NT2/D1 (cell line): ENCODE results near the gene CLEC18B.
"Not testable (repeated sequence)": the region's sequence is repeated elsewhere in the genome, so short reads cannot be mapped to it uniquely, and the experiment has no call there.

ENCODE experiments used
- DNase-seq: peaks from one replicate; pipeline ENCODE4 v3.0.0-alpha.2; 2011; ENCODE audit warnings: low read depth, low spot score
- H3K27me3 ChIP-seq: 2 replicates; pipeline ENCODE4 v1.6.0; 2011; ENCODE audit warnings: mild to moderate bottlenecking; ENCODE audit not compliant: insufficient read length, insufficient read depth
- H3K36me3 ChIP-seq: 2 replicates; pipeline ENCODE4 v1.6.1; 2011; ENCODE audit warnings: mild to moderate bottlenecking, low read length, mixed read lengths; ENCODE audit not compliant: insufficient read depth, insufficient read length
- H3K4me1 ChIP-seq: 2 replicates; pipeline ENCODE4 v1.5.1; 2011; ENCODE audit not compliant: insufficient read depth, insufficient read length
- H3K4me3 ChIP-seq: 2 replicates; pipeline ENCODE4 v1.5.1; 2011; ENCODE audit warnings: low read depth; ENCODE audit not compliant: insufficient read length
- H3K9ac ChIP-seq: 2 replicates; pipeline ENCODE4 v1.6.0; 2011; ENCODE audit warnings: low read depth; ENCODE audit not compliant: insufficient read length
- H3K9me3 ChIP-seq: 2 replicates; pipeline ENCODE4 v1.5.1; 2011; ENCODE audit warnings: mild to moderate bottlenecking, low read length; ENCODE audit not compliant: insufficient read depth
- SUZ12 ChIP-seq: IDR thresholded peaks from 2 replicates; pipeline ENCODE4 v1.6.1; 2011; ENCODE audit not compliant: insufficient read length, insufficient read depth; ENCODE audit errors: extremely low read depth
- YY1 ChIP-seq: IDR thresholded peaks from 2 replicates; pipeline ENCODE4 v1.6.1; 2011; ENCODE audit not compliant: insufficient read length, insufficient read depth
- ZNF274 ChIP-seq: IDR thresholded peaks from 2 replicates; pipeline ENCODE4 v1.6.1; 2011; ENCODE audit warnings: mild to moderate bottlenecking, low read depth, low read length

The CLEC18B gene

GRCh38 chr16:74398212-74398895 lies 22.9 kb downstream of the CLEC18B start:
- H3K27me3 ChIP-seq, H3K4me3 ChIP-seq, H3K9me3 ChIP-seq, H3K9ac ChIP-seq, H3K4me1 ChIP-seq, DNase-seq, H3K36me3 ChIP-seq: not testable (repeated sequence)

DNA sequence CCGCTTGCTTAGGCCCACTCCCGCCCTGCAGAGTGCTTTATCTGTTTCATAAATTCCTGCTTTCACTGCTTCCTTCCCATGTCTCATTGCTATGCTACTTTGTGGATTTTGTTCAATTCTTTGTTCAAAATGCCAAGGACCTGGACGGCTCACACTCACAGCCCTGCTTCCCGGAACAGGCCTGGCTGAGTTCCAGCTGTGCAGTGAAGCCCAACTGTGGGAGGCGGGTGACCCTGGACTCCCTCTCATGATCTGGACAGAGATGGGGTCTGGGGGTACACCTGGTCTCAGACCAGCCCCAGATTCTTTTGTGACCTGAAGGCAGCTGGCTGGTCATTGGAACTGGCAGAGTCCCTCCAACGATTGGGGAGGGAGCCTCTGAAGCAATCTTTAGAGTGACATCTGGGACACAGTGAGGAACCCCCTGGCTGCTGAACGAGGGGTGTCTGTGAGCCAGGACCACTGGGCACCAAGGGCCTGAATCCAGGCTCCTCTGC lies 24.7 kb downstream of the CLEC18B start:
- not testable (repeated sequence) for H3K27me3 ChIP-seq, H3K9ac ChIP-seq, H3K36me3 ChIP-seq, H3K4me3 ChIP-seq, H3K9me3 ChIP-seq, H3K4me1 ChIP-seq, DNase-seq

DNA sequence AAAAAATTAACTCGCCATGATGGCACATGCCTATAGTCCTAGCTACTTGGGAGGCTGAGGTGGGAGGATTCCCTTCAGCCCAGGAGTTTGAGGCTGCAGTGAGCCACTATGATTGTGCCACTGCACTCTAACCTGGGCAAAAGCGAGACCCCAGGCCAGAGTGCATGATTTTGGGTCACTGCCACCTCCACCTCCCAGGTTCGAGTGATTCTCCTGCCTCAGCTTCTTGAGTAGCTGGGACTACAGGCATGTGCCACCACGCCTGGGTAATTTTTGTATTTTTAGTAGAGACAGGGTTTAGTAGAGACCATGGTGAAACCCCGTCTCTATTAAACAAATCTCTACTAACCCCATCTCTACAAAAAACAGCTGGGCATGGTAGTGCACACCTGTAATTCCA lies 26.7 kb downstream of the CLEC18B start:
- H3K27me3 ChIP-seq, DNase-seq, H3K9ac ChIP-seq: not testable (repeated sequence)

GRCh38 chr16:74394131-74394530 lies 27.1 kb downstream of the CLEC18B start:
- not testable (repeated sequence) for H3K4me1 ChIP-seq, H3K9me3 ChIP-seq, H3K36me3 ChIP-seq, H3K27me3 ChIP-seq, H3K9ac ChIP-seq, H3K4me3 ChIP-seq, DNase-seq

More for the DNA sequence above, 26.7 kb downstream of the CLEC18B start:
- not testable (repeated sequence) for H3K4me3 ChIP-seq, H3K9me3 ChIP-seq, H3K36me3 ChIP-seq, H3K4me1 ChIP-seq

DNA sequence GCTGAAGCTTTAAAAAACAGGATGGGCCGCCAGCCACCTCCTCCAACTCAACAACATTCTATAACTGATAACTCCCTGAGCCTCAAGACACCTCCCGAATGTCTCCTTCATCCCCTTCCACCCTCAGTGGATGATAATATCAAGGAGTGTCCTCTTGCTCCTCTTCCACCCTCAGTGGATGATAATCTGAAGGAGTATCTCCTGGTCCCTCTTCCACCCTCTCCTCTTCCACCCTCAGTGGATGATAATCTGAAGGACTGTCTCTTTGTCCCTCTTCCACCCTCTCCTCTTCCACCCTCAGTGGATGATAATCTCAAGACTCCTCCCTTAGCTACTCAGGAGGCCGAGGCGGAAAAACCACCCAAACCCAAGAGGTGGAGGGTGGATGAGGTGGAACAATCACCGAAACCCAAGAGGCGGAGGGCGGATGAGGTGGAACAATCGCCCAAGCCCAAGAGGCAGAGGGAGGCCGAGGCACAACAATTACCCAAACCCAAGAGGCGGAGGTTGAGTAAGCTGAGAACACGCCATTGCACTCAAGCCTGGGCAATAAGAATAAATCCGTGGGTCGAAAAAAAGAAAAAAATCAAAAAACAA lies 29.7 kb downstream of the CLEC18B start:
- H3K9ac ChIP-seq, result not testable (repeated sequence)

GRCh38 chr16:74382339-74383034 lies 38.8 kb downstream of the CLEC18B start:
- not testable (repeated sequence) for H3K4me3 ChIP-seq, DNase-seq

More for the DNA sequence above, 29.7 kb downstream of the CLEC18B start:
- H3K9me3 ChIP-seq, H3K27me3 ChIP-seq, DNase-seq, H3K4me3 ChIP-seq, H3K36me3 ChIP-seq, H3K4me1 ChIP-seq: not testable (repeated sequence)

DNA sequence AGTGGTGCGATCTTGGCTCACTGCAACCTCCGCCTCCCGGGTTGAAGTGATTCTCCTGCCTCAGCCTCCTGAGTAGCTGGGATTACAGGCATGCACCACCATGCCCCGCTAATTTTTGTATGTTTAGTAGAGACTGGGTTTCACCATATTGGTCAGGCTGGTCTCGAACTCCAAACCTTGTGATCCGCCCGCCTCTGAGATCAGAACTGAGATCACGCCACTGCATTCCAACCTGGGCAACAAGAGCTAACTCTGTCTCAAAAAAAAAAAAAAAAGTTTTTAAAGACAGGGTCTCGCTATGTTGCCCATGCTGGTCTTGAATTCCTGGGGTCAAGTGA lies 47.5 kb downstream of the CLEC18B start:
- H3K27me3 ChIP-seq, DNase-seq, H3K36me3 ChIP-seq, H3K4me1 ChIP-seq, H3K4me3 ChIP-seq, H3K9ac ChIP-seq, H3K9me3 ChIP-seq: not testable (repeated sequence)

More at GRCh38 chr16:74382339-74383034, 38.8 kb downstream of the CLEC18B start:
- not testable (repeated sequence) for H3K4me1 ChIP-seq, H3K36me3 ChIP-seq, H3K9me3 ChIP-seq, H3K27me3 ChIP-seq, H3K9ac ChIP-seq

DNA sequence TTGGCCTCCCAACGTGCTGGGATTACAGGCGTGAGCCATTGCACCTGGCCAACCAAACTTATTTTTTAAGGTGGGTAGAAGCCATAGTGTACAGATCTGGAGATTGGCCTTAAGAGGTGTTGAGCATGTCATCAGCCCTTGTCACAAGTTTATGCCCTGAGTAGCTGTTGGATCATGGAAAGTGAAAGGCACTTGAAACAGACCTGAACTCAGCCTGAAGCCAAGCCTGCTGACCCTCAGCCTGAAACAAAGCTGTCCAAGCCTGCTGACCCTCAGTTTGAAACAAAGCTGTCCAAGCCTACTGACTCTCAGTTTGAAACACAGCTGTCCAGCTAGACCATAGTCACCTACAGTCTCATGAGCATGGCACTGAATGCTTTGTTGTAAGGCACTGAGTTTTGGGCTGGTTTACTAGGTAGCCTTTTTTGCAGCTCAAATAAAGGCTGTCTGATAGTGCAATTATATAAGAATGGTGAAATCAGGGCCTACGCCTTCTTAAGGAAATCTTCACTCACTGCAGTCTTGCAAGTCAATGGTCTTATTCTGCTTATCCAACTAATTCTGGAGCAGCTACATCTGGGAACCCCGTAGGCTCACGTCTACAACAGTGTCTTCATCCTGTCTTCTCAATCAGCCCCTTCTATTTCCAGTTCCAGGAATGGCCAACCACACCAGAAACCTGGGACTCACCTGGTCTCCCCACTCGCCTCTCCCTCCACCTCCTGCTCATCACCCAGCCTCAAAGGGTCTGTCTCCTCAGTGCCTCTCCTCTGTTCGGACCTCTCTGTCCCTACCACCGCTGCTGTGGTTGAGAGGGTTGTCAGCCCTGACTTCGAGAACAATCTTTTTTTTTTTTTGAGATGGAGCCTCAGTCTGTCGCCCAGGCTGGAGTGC lies 48.1 kb downstream of the CLEC18B start:
- Histone ChIP-seq H3K36me3 (no peaks in the 10 kb centered on the region), H3K27me3 (no peaks in the 10 kb centered on the region), H3K9ac (no peak overlapping the region), H3K4me1 (no peaks in the 10 kb centered on the region), H3K4me3 (no peak overlapping the region), H3K9me3 (no peaks in the 10 kb centered on the region)
- no peak for DNase-seq
- TF ChIP-seq ZNF274 (no peak), YY1 (no peak), SUZ12 (no peak)
